ENCODE measurements around the gene NME3.

DNA sequence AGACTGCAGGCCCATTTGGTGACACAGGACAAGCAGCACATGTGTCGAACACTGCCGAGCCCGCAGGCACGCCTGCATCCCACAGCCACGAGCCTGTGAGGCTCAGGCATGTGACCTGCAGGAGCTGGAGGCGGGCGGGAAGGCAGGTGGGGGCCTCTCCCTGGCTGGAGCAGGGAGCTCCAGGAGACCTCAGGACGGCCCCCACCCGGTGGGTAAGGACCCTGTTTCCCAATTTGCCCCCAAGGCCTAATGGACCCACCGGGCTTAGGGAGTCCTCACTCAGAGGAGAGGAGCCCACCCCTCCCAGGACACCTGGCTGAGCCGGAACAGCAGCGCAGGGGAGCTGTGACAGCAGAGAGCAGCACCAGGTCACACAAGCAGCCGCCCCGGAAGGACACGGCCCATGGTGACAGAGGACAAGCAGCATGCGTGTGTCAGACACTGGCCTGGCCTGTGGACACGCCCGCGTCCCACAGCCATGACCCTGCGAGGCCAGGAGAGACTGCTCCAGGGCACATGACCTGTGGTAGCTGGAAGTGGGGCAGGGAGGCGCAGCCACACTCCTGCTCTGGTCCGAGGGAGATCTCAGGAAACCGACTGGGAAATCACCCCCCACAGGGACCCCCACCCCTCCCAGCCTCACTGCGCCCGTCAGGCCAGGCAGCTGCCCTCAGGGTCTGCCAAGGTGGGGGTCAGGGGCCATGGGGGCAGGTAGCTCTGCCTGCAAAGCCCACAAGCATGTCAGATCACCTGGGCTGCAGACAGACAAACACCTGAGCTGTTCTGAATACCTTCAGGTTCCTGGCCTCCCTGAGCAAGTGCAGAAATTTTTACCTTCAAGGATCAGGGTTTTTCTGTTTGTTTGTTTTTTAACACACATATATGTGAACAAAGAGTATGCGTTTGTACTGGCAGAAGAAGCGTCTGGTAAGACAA, 8.7 kb upstream of the NME3 start:
- TF ChIP-seq, protein P1, sequence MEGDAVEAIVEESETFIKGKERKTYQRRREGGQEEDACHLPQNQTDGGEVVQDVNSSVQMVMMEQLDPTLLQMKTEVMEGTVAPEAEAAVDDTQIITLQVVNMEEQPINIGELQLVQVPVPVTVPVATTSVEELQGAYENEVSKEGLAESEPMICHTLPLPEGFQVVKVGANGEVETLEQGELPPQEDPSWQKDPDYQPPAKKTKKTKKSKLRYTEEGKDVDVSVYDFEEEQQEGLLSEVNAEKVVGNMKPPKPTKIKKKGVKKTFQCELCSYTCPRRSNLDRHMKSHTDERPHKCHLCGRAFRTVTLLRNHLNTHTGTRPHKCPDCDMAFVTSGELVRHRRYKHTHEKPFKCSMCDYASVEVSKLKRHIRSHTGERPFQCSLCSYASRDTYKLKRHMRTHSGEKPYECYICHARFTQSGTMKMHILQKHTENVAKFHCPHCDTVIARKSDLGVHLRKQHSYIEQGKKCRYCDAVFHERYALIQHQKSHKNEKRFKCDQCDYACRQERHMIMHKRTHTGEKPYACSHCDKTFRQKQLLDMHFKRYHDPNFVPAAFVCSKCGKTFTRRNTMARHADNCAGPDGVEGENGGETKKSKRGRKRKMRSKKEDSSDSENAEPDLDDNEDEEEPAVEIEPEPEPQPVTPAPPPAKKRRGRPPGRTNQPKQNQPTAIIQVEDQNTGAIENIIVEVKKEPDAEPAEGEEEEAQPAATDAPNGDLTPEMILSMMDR (conservative IDR thresholded peaks at IDR 0.05) = no peak
- no peak for TF ChIP-seq ZFX (IDR thresholded peaks at IDR 0.05)
